OCI-LY1 (cell line): Measurements from ENCODE around the gene STKLD1.

Experiments used
- EZH2 ChIP-seq: fragments of 200-600 bp; sonication (generic), shearing (Covaris generic); IDR thresholded peaks from 2 replicates; pipeline ENCODE4 v1.8.0; 2017; ENCODE audit warnings: borderline replicate concordance, mixed run types, mild to moderate bottlenecking, antibody characterized with exemption, low read length, moderate library complexity, mixed read lengths
- TF ChIP-seq, protein P1 (sequence below): fragments of 200-600 bp; sonication (generic), shearing (Covaris generic); IDR thresholded peaks from 2 replicates; pipeline ENCODE4 v1.5.1; 2017; ENCODE audit warnings: mild to moderate bottlenecking, antibody characterized with exemption, low read length, moderate library complexity, mixed read lengths

DNA sequence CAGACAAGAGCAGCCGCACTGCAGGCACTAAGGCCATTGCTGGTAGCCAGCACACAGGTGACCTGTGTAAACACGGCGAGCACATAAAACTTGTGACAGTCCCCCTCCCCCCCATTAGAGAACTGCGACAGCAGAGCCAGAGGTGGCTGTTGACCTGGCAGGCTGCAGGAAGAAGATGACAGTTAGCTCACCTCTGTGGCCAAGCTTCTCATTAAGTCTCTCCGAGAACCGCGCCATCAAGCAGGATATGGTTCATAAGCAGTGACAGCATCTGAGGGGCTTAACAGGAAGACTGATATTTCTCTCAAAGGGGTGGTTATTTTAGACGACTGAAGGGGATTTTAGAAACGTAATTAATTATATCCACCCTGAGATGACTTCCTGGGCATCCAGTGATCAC is 5.5 kb upstream of the STKLD1 start:
- TF ChIP-seq, protein P1, sequence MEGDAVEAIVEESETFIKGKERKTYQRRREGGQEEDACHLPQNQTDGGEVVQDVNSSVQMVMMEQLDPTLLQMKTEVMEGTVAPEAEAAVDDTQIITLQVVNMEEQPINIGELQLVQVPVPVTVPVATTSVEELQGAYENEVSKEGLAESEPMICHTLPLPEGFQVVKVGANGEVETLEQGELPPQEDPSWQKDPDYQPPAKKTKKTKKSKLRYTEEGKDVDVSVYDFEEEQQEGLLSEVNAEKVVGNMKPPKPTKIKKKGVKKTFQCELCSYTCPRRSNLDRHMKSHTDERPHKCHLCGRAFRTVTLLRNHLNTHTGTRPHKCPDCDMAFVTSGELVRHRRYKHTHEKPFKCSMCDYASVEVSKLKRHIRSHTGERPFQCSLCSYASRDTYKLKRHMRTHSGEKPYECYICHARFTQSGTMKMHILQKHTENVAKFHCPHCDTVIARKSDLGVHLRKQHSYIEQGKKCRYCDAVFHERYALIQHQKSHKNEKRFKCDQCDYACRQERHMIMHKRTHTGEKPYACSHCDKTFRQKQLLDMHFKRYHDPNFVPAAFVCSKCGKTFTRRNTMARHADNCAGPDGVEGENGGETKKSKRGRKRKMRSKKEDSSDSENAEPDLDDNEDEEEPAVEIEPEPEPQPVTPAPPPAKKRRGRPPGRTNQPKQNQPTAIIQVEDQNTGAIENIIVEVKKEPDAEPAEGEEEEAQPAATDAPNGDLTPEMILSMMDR = no peak
- TF ChIP-seq EZH2 = no peak
